Right lung (tissue), 5 donors: ENCODE data around the gene CFAP100. TPM values are rescaled to one million over a fixed set of nuclear protein-coding genes. Genes with fewer than 3 reads are reported as not detected.

Experiments used
- DNase-seq, 2 donors: peaks; one replicate each; pipeline ENCODE4 v3.0.0-alpha.2; 2013
- polyA plus RNA-seq, 5 donors: library from polyadenylated mRNA; unstranded; fragments of 120-200 nt; gene quantifications; one replicate each; pipeline versions ENCODE4 v1.2.1 to v1.2.3, GENCODE V29; 2013; ENCODE audit warnings: inconsistent platforms in 1 of 5, low replicate concordance in 1 of 5; ENCODE audit not compliant: insufficient read length in 5 of 5, insufficient read depth in 1 of 5

Gene CFAP100
- polyA plus RNA-seq, 5 donors: 0.80 to 7.9 (median 6.6) TPM

- DNase-seq: peak; percentile 72 to 74
Observed at GRCh38 chr3:126373682-126374601, 20.8 kb upstream of the CFAP100 start.

- no peak for DNase-seq
Observed at GRCh38 chr3:126375835-126376331, 18.8 kb upstream of the CFAP100 start.

GRCh38 chr3:126376444-126376843 is 18.3 kb upstream of the CFAP100 start:
- DNase-seq: no peak

GRCh38 chr3:126377211-126377610 is 17.5 kb upstream of the CFAP100 start:
- DNase-seq: no peak

GRCh38 chr3:126378341-126378751 is 16.4 kb upstream of the CFAP100 start:
- no peak for DNase-seq

- DNase-seq: no peak
Observed at GRCh38 chr3:126380011-126380768, 14.5 kb upstream of the CFAP100 start.

- no peak for DNase-seq
Observed at GRCh38 chr3:126381966-126382365, 12.7 kb upstream of the CFAP100 start.

- peak; percentile 85 to 91 for DNase-seq
Observed at GRCh38 chr3:126389112-126389793, 5.5 kb upstream of the CFAP100 start.

GRCh38 chr3:126389794-126390146 is 4.9 kb upstream of the CFAP100 start:
- DNase-seq: no peak

- no peak for DNase-seq
Observed at GRCh38 chr3:126390201-126390600, 4.5 kb upstream of the CFAP100 start.

- no peak for DNase-seq
Observed at GRCh38 chr3:126390751-126391150, 4.0 kb upstream of the CFAP100 start.

GRCh38 chr3:126391631-126392030 is 3.1 kb upstream of the CFAP100 start:
- DNase-seq: no peak

GRCh38 chr3:126392246-126392645 is 2.5 kb upstream of the CFAP100 start:
- no peak for DNase-seq

GRCh38 chr3:126393563-126393962 is 1.1 kb upstream of the CFAP100 start:
- no peak for DNase-seq

GRCh38 chr3:126394977-126395321 is 240 bp downstream of the CFAP100 start:
- DNase-seq: no peak

- no peak for DNase-seq
Observed at GRCh38 chr3:126395846-126396513, 1.3 kb downstream of the CFAP100 start.

GRCh38 chr3:126396536-126396935 is 1.8 kb downstream of the CFAP100 start:
- DNase-seq: no peak

GRCh38 chr3:126397610-126398422 is 3.1 kb downstream of the CFAP100 start:
- no peak for DNase-seq

- no peak for DNase-seq
Observed at GRCh38 chr3:126398423-126399350, 4.0 kb downstream of the CFAP100 start.

GRCh38 chr3:126399351-126399735 is 4.6 kb downstream of the CFAP100 start:
- no peak for DNase-seq
